CD8-positive, alpha-beta memory T cell (primary cell): ENCODE data around the gene AIM2. TPM values are rescaled to one million over a fixed set of nuclear protein-coding genes. Genes with fewer than 3 reads are reported as not detected.

Experiments used
- CTCF ChIA-PET: fragments of 350-600 bp; sonication (Branson Sonifier 250); formaldehyde crosslinking; loops from one replicate; lab custom pipeline; 2021; ENCODE audit warnings: antibody characterized with exemption; lab: Charles Lee
- POLR2A ChIA-PET: fragments of 350-600 bp; sonication (Branson Sonifier 250); formaldehyde crosslinking; loops from one replicate; lab custom pipeline; 2021; ENCODE audit warnings: antibody characterized with exemption; lab: Charles Lee
- DNase-seq, 5 donors: peaks; one replicate each; pipeline versions ENCODE4 v3.0.0 to v3.0.0-alpha.2; 2020 to 2022; ENCODE audit warnings: mixed read lengths in 1 of 5
- H3K27ac ChIP-seq: one replicate; pipeline ENCODE4 v1.7.0; 2013; ENCODE audit warnings: low read depth, mild to moderate bottlenecking, low read length, moderate library complexity
- H3K27me3 ChIP-seq: 2 replicates; pipeline ENCODE4 v1.7.0; 2013; ENCODE audit warnings: low read length, mild to moderate bottlenecking; ENCODE audit not compliant: insufficient read depth, poor library complexity, severe bottlenecking
- H3K36me3 ChIP-seq: 2 replicates; pipeline ENCODE4 v1.7.0; 2013; ENCODE audit warnings: mild to moderate bottlenecking, low read length, moderate library complexity; ENCODE audit not compliant: insufficient read depth
- H3K4me1 ChIP-seq: 2 replicates; pipeline ENCODE4 v1.7.0; 2013; ENCODE audit warnings: mild to moderate bottlenecking, low read length, moderate library complexity; ENCODE audit not compliant: insufficient read depth
- H3K4me3 ChIP-seq: 2 replicates; pipeline ENCODE4 v1.7.0; 2013; ENCODE audit warnings: mild to moderate bottlenecking, low read length
- H3K9me3 ChIP-seq: 2 replicates; pipeline ENCODE4 v1.7.0; 2013; ENCODE audit warnings: mild to moderate bottlenecking, low read length
- H3K27ac Mint-ChIP-seq, 8 donors: one replicate each; pipeline ENCODE4 v1.8.0; 2020 to 2021; ENCODE audit warnings: mixed read lengths in 8 of 8, mild to moderate bottlenecking in 6 of 8, inconsistent platforms in 3 of 8, moderate library complexity in 3 of 8
- H3K27me3 Mint-ChIP-seq, 2 donors: one replicate each; pipeline ENCODE4 v1.8.0; 2020 to 2021; ENCODE audit warnings: mixed read lengths in 2 of 2, mild to moderate bottlenecking in 1 of 2, moderate library complexity in 1 of 2
- H3K36me3 Mint-ChIP-seq, 3 donors: one replicate each; pipeline ENCODE4 v1.8.0; 2020 to 2021; ENCODE audit warnings: mixed read lengths in 3 of 3, inconsistent platforms in 1 of 3, mild to moderate bottlenecking in 1 of 3
- H3K4me1 Mint-ChIP-seq, 3 donors: one replicate each; pipeline ENCODE4 v1.8.0; 2020 to 2021; ENCODE audit warnings: mixed read lengths in 3 of 3, inconsistent platforms in 1 of 3, mild to moderate bottlenecking in 1 of 3
- H3K4me3 Mint-ChIP-seq, 7 donors: one replicate each; pipeline ENCODE4 v1.8.0; 2020 to 2021; ENCODE audit warnings: mixed read lengths in 7 of 7, mild to moderate bottlenecking in 6 of 7, moderate library complexity in 4 of 7, inconsistent platforms in 2 of 7
- H3K9me3 Mint-ChIP-seq, 5 donors: one replicate each; pipeline ENCODE4 v1.8.0; 2020 to 2022; ENCODE audit warnings: mixed read lengths in 5 of 5, mild to moderate bottlenecking in 3 of 5, moderate library complexity in 2 of 5, inconsistent platforms in 1 of 5
- polyA plus RNA-seq: library from polyadenylated mRNA; unstranded; fragments of 300-500 nt; fragmentation: Illumina TruSeq; gene quantifications from one replicate; pipeline ENCODE4 v1.2.3, GENCODE V29; 2021
- total RNA-seq, 2 experiments: library from RNA; stranded (reverse); gene quantifications; one replicate each; pipeline ENCODE4 v1.2.3, GENCODE V29; 2021

Gene AIM2
- total and polyA plus RNA-seq, 3 experiments from 2014 or later = 3.7 to 42.3 (median 41.1) TPM

- peaks cover 18 to 61% (median 22%) of the 10 kb centered on the region in 3 donors for H3K36me3 Mint-ChIP-seq
- H3K9me3 ChIP-seq = no peaks in the 10 kb centered on the region
- peaks cover 50% of the 10 kb centered on the region for H3K4me1 ChIP-seq
- no peaks in the 10 kb centered on the region for H3K27me3 ChIP-seq
- DNase-seq = peak in 4 of 5 donors; percentile 28 to 61 (median 54)
- CTCF ChIA-PET = interaction anchor here (0.8 to 1.4 kb wide), 2 partner anchors 14 to 40 kb away, joined by 3 to 5 read pairs; no protein-coding TSS in a partner anchor
- peak overlapping the region; percentile 48 for H3K4me3 ChIP-seq
- H3K4me1 Mint-ChIP-seq = peaks cover 57 to 78% (median 69%) of the 10 kb centered on the region in 3 donors
- H3K27me3 Mint-ChIP-seq = no peaks in the 10 kb centered on the region
- peak overlapping the region; percentile 88 to 94 (median 92) for H3K4me3 Mint-ChIP-seq
- POLR2A ChIA-PET = no interaction called here
- H3K27ac ChIP-seq = peak overlapping the region; percentile 40
- H3K9me3 Mint-ChIP-seq = no peaks in the 10 kb centered on the region
- H3K27ac Mint-ChIP-seq = peak overlapping the region; percentile 79 to 98 (median 88)
- peaks cover 22% of the 10 kb centered on the region for H3K36me3 ChIP-seq
These were observed 64.1 kb downstream of the AIM2 start for GRCh38 chr1:159012495-159012894.

Other genes with a start within 250 kb of the AIM2 start
- gene MNDA, start 245.4 kb downstream of the AIM2 start, total RNA-seq = under 1 TPM; 0.22 to 0.39 TPM
- gene MNDA, start 245.4 kb downstream of the AIM2 start, polyA plus RNA-seq = 0.59 TPM
- 10 to 100 TPM; 23.9 to 24.2 TPM for gene PYHIN1, start 145.2 kb downstream of the AIM2 start, total RNA-seq
- 110 TPM for gene PYHIN1, start 145.2 kb downstream of the AIM2 start, polyA plus RNA-seq
- 100 to 1,000 TPM; 175 to 186 TPM for gene IFI16, start 66.9 kb downstream of the AIM2 start, total RNA-seq
- gene IFI16, start 66.9 kb downstream of the AIM2 start, polyA plus RNA-seq = 126 TPM
- gene CADM3, start 94.8 kb upstream of the AIM2 start, total RNA-seq = not detected
- not detected for gene CADM3, start 94.8 kb upstream of the AIM2 start, polyA plus RNA-seq
- gene ACKR1, start 128.1 kb upstream of the AIM2 start, total RNA-seq = not detected
- not detected for gene ACKR1, start 128.1 kb upstream of the AIM2 start, polyA plus RNA-seq
- not detected for gene FCER1A, start 225.6 kb upstream of the AIM2 start, total RNA-seq
- gene FCER1A, start 225.6 kb upstream of the AIM2 start, polyA plus RNA-seq = not detected